GM21825 (cell line): ENCODE data around the gene BAG3.

ENCODE experiments used
- ATAC-seq: cut with Tn5 transposase; IDR thresholded peaks from one replicate; pipeline ENCODE4 v1.9.1; 2021; ENCODE audit warnings: mild to moderate bottlenecking, moderate library complexity; ENCODE audit not compliant: unreplicated experiment

BAG3 gene

GRCh38 chr10:119665901-119666708 lies 14.9 kb downstream of the BAG3 start:
- no peak for ATAC-seq

GRCh38 chr10:119666709-119667004 lies 15.5 kb downstream of the BAG3 start:
- ATAC-seq = no peak

- no peak for ATAC-seq
Observed at GRCh38 chr10:119667562-119668328, 16.6 kb downstream of the BAG3 start.

GRCh38 chr10:119668461-119668860 lies 17.3 kb downstream of the BAG3 start:
- ATAC-seq = no peak

- no peak for ATAC-seq
Observed at GRCh38 chr10:119669331-119669730, 18.2 kb downstream of the BAG3 start.

- ATAC-seq = no peak
Observed at GRCh38 chr10:119669975-119670640, 18.9 kb downstream of the BAG3 start.

GRCh38 chr10:119670717-119671116 lies 19.5 kb downstream of the BAG3 start:
- ATAC-seq = no peak

- no peak for ATAC-seq
Observed at GRCh38 chr10:119671381-119671780, 20.2 kb downstream of the BAG3 start.

GRCh38 chr10:119672291-119672690 lies 21.1 kb downstream of the BAG3 start:
- no peak for ATAC-seq

GRCh38 chr10:119673271-119673670 lies 22.1 kb downstream of the BAG3 start:
- no peak for ATAC-seq

- ATAC-seq = no peak
Observed at GRCh38 chr10:119675483-119676170, 24.4 kb downstream of the BAG3 start.

- no peak for ATAC-seq
Observed at GRCh38 chr10:119677126-119677525, 25.9 kb downstream of the BAG3 start.

GRCh38 chr10:119677904-119678755 lies 26.9 kb downstream of the BAG3 start:
- no peak for ATAC-seq

GRCh38 chr10:119679480-119679829 lies 28.3 kb downstream of the BAG3 start:
- no peak for ATAC-seq

GRCh38 chr10:119680050-119680449 lies 28.9 kb downstream of the BAG3 start:
- ATAC-seq = no peak

GRCh38 chr10:119680650-119681081 lies 29.5 kb downstream of the BAG3 start:
- ATAC-seq = no peak

- ATAC-seq = peak; percentile 87
Observed at GRCh38 chr10:119686465-119687191, 35.4 kb downstream of the BAG3 start.

- no peak for ATAC-seq
Observed at GRCh38 chr10:119687192-119688032, 36.2 kb downstream of the BAG3 start.

- ATAC-seq = no peak
Observed at GRCh38 chr10:119688033-119688508, 36.9 kb downstream of the BAG3 start.
